ENCODE data around the gene GBF1. TPM values are rescaled to one million over a fixed set of nuclear protein-coding genes. Genes with fewer than 3 reads are reported as not detected.

Gene GBF1
- polyA plus RNA-seq, 1 donor: 56.6 TPM

GRCh38 chr10:102394801-102395399 is 149.6 kb downstream of the GBF1 start:
- DNase-seq: no peak

- peak; percentile 91 for DNase-seq
Observed at GRCh38 chr10:102395400-102396316, 150.3 kb downstream of the GBF1 start, which contains the start of gene NFKB2. NFKB2 (plus strand) TSS chr10:102395705; CDS start chr10:102395960, 255 bp downstream.

GRCh38 chr10:102396317-102396650 is 151.0 kb downstream of the GBF1 start:
- no peak for DNase-seq

- DNase-seq: no peak
Observed at GRCh38 chr10:102396730-102397151, 151.4 kb downstream of the GBF1 start.

GRCh38 chr10:102397222-102398171 is 152.2 kb downstream of the GBF1 start:
- no peak for DNase-seq

- no peak for DNase-seq
Observed at GRCh38 chr10:102398172-102399020, 153.1 kb downstream of the GBF1 start.

- peak; percentile 78 for DNase-seq
Observed at GRCh38 chr10:102399217-102400021, 154.1 kb downstream of the GBF1 start.

GRCh38 chr10:102400076-102400475 is 154.7 kb downstream of the GBF1 start:
- DNase-seq: no peak

- DNase-seq: no peak
Observed at GRCh38 chr10:102400598-102401341, 155.4 kb downstream of the GBF1 start.

GRCh38 chr10:102401342-102401654 is 156.0 kb downstream of the GBF1 start:
- DNase-seq: no peak

- DNase-seq: no peak
Observed at GRCh38 chr10:102401735-102402511, 156.6 kb downstream of the GBF1 start.

GRCh38 chr10:102402512-102402896 is 157.2 kb downstream of the GBF1 start:
- DNase-seq: no peak

GRCh38 chr10:102403115-102403514 is 157.8 kb downstream of the GBF1 start:
- no peak for DNase-seq

- no peak for DNase-seq
Observed at GRCh38 chr10:102404361-102405107, 159.2 kb downstream of the GBF1 start.

- no peak for DNase-seq
Observed at GRCh38 chr10:102405108-102405571, 159.8 kb downstream of the GBF1 start.

GRCh38 chr10:102405632-102406031 is 160.3 kb downstream of the GBF1 start:
- no peak for DNase-seq

- no peak for DNase-seq
Observed at GRCh38 chr10:102406815-102407214, 161.5 kb downstream of the GBF1 start.
